ENCODE data around the gene HP1BP3.

Gene HP1BP3

GRCh38 chr1:20731057-20731991, 55.8 kb downstream of the HP1BP3 start:
- DNase-seq (ENCODE audit: low spot score): peak; percentile 70
- TF ChIP-seq CTCF (IDR thresholded peaks at IDR 0.05): no peak
- Histone ChIP-seq H3K27ac (no peak overlapping the region), H3K4me3 (peak overlapping the region; percentile 74)

GRCh38 chr1:20730690-20731056, 56.4 kb downstream of the HP1BP3 start:
- H3K4me3 ChIP-seq: peak overlapping the region; percentile 74
- no peak for TF ChIP-seq CTCF (IDR thresholded peaks at IDR 0.05)
- H3K27ac ChIP-seq: no peak overlapping the region
- DNase-seq (ENCODE audit: low spot score): no peak

- H3K4me3 ChIP-seq: no peak overlapping the region
- DNase-seq (ENCODE audit: low spot score): no peak
- H3K27ac ChIP-seq: no peak overlapping the region
- TF ChIP-seq CTCF (IDR thresholded peaks at IDR 0.05): no peak
Observed at GRCh38 chr1:20729990-20730689, 57.0 kb downstream of the HP1BP3 start.

GRCh38 chr1:20729155-20729931, 57.8 kb downstream of the HP1BP3 start:
- no peak overlapping the region for H3K4me3 ChIP-seq
- TF ChIP-seq CTCF (IDR thresholded peaks at IDR 0.05): no peak
- H3K27ac ChIP-seq: no peak overlapping the region
- peak; percentile 70 for DNase-seq (ENCODE audit: low spot score)

DNA sequence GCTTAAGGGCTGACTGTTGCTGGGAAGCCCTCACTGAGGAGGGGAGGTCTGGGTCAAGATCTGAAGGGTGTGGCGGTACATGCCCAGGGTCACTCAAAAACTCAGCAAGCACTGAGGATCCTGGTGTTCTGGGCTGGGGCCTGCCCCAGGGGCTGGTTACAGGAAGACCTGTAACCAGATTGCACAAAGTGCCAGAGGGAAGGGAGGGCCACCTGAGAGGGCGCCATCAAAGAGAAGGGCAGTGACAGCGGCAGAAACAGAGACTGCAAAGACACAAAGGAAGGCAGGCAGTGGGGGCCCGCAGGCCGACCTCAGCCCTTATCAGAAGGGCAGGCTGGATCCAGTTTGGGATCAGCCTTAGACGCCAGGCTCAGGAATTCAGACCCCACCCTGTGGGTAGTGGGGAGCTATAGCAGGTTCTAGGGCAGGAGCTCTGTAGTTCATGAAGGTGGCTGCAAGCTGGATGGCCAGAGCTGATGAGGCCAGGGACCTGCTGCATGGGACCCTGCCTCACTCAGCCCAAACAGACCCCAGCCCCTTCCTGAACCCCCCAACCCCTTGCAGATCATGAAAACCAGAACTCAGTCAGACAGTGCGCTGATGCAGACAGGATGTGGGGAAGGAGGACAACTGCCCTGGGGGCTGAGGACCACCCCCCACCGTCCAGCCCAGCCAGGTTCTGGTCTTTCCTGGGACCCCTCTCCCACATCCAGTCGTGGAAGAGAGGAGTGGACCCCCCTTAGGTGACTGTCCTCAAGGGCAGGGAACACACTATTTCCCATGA, 58.5 kb downstream of the HP1BP3 start:
- DNase-seq (ENCODE audit: low spot score): no peak
- Histone ChIP-seq H3K4me3 (no peak overlapping the region), H3K27ac (no peak overlapping the region)
- no peak for TF ChIP-seq CTCF (IDR thresholded peaks at IDR 0.05)

DNA sequence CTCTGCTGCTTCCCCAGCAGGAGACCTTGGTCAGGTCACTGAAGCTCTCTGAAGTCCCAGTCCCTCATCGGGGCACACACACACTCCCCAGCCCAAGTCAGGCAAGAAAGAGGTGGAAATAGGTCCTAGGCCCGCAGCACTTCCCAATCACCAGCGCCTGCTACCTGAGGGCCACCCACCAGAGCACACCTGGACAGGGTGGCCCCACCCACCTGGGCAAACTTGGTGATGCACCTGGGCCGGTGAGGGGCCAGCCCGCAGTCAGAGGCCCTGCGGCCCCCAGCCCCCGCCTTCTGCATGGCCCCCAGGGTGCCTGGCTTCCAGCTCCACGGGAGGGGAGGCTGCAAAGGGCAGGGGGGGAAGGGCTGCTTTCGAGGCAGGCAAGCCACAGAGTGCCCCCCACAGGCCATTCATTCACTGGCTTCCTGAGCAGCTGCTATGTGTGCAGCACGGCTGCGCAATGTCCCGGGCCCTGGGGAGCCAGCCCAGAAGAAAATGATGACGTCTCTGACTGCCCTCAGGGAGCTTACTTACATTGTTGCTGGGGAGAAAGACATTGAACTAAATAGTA, 59.3 kb downstream of the HP1BP3 start:
- peak; percentile 59 for DNase-seq (ENCODE audit: low spot score)

More for the DNA sequence above, 59.3 kb downstream of the HP1BP3 start:
- TF ChIP-seq CTCF (IDR thresholded peaks at IDR 0.05): no peak
- H3K27ac ChIP-seq: no peak overlapping the region
- H3K4me3 ChIP-seq: no peak overlapping the region
